PC-3 (cell line): Measurements from ENCODE around the gene XYLT2.

ENCODE experiments used
- CTCF ChIP-seq: fragments of 300-600 bp; sonication (generic); conservative IDR thresholded peaks from 2 replicates; pipeline ENCODE4 v1.5.1; 2017; ENCODE audit warnings: antibody characterized with exemption, low read depth, mild to moderate bottlenecking, low read length
- EZH2 ChIP-seq: fragments of 300-600 bp; sonication (generic); IDR thresholded peaks from one replicate; pipeline ENCODE4 v1.6.1; 2017; ENCODE audit warnings: antibody characterized with exemption, mild to moderate bottlenecking, low read length; ENCODE audit not compliant: unreplicated experiment
- EZH2phosphoT487 ChIP-seq: fragments of 300-600 bp; sonication (generic); IDR thresholded peaks from 2 replicates; pipeline ENCODE4 v1.6.1; 2018; ENCODE audit warnings: mild to moderate bottlenecking, antibody characterized with exemption, low read length, borderline replicate concordance

- TF ChIP-seq CTCF (no peak), EZH2 (no peak), EZH2phosphoT487 (no peak)
Observed at GRCh38 chr17:50303596-50303995, 42.3 kb upstream of the XYLT2 start.
